GM19351 (cell line): ENCODE results near the gene KLHL35.
A peak's percentile ranks its signal among the peaks of the same experiment; 100 is the strongest.
"Not testable (repeated sequence)": the region's sequence is repeated elsewhere in the genome, so short reads cannot be mapped to it uniquely, and the experiment has no call there.

Experiments
- ATAC-seq: cut with Tn5 transposase; IDR thresholded peaks from one replicate; pipeline ENCODE4 v1.9.1; 2021; ENCODE audit warnings: mild to moderate bottlenecking, moderate library complexity; ENCODE audit not compliant: unreplicated experiment

KLHL35 gene

GRCh38 chr11:75426720-75427086 is 6.3 kb downstream of the KLHL35 start:
- ATAC-seq = no peak

GRCh38 chr11:75425422-75425821 is 7.6 kb downstream of the KLHL35 start:
- no peak for ATAC-seq

GRCh38 chr11:75424396-75424795 is 8.6 kb downstream of the KLHL35 start:
- ATAC-seq = no peak

GRCh38 chr11:75423721-75424120 is 9.3 kb downstream of the KLHL35 start:
- ATAC-seq = no peak

GRCh38 chr11:75422248-75423231 is 10.5 kb downstream of the KLHL35 start:
- ATAC-seq = no peak

GRCh38 chr11:75421902-75422247 is 11.1 kb downstream of the KLHL35 start:
- ATAC-seq = no peak

GRCh38 chr11:75421035-75421602 is 11.9 kb downstream of the KLHL35 start:
- no peak for ATAC-seq

GRCh38 chr11:75420224-75421034 is 12.6 kb downstream of the KLHL35 start:
- ATAC-seq = no peak

- ATAC-seq = no peak
These were observed 19.1 kb downstream of the KLHL35 start for GRCh38 chr11:75413864-75414263.

- not testable (repeated sequence) for ATAC-seq
These were observed 19.9 kb downstream of the KLHL35 start for GRCh38 chr11:75413146-75413545.

GRCh38 chr11:75409971-75410370 is 23.0 kb downstream of the KLHL35 start:
- not testable (repeated sequence) for ATAC-seq

GRCh38 chr11:75408957-75409219 is 24.1 kb downstream of the KLHL35 start:
- no peak for ATAC-seq

- ATAC-seq = no peak
These were observed 26.6 kb downstream of the KLHL35 start for GRCh38 chr11:75406338-75406777.

- no peak for ATAC-seq
These were observed 28.9 kb downstream of the KLHL35 start for GRCh38 chr11:75403983-75404658.

GRCh38 chr11:75403037-75403436 is 30.0 kb downstream of the KLHL35 start:
- no peak for ATAC-seq

- ATAC-seq = no peak
These were observed 30.8 kb downstream of the KLHL35 start for GRCh38 chr11:75402002-75402773.

- ATAC-seq = no peak
These were observed 32.7 kb downstream of the KLHL35 start for GRCh38 chr11:75400146-75400865.

GRCh38 chr11:75399344-75400145 is 33.5 kb downstream of the KLHL35 start, which contains the start of gene RPS3:
TSS of gene RPS3 (plus strand) at chr11:75399518. CDS start at chr11:75399548, 30 bp downstream.
- ATAC-seq = peak; percentile 88

GRCh38 chr11:75398906-75399305 is 34.1 kb downstream of the KLHL35 start:
- no peak for ATAC-seq
